Naive thymus-derived CD4-positive, alpha-beta T cell (primary cell): ENCODE results near the gene DCDC2B. TPM values are rescaled to one million over a fixed set of nuclear protein-coding genes. Genes with fewer than 3 reads are reported as not detected.

ENCODE experiments used
- ATAC-seq: fragments of 150-1000 bp; cut with Tn5 transposase; 2 replicates; pipeline ENCODE4 v1.10.0; 2021; ENCODE audit warnings: mild to moderate bottlenecking, moderate library complexity
- CTCF ChIA-PET: fragments of 350-600 bp; sonication (Branson Sonifier 250); formaldehyde crosslinking; loops from one replicate; lab custom pipeline; 2021; ENCODE audit warnings: antibody characterized with exemption; lab: Charles Lee
- POLR2A ChIA-PET: fragments of 350-600 bp; sonication (Branson Sonifier 250); formaldehyde crosslinking; loops from one replicate; lab custom pipeline; 2021; ENCODE audit warnings: antibody characterized with exemption, inconsistent platforms; lab: Charles Lee
- DNase-seq, 9 donors: peaks; one replicate each; pipeline versions ENCODE4 v3.0.0 to v3.0.0-alpha.2; 2020 to 2022; ENCODE audit warnings: mixed read lengths in 1 of 9
- H3K27ac ChIP-seq: one replicate; pipeline ENCODE4 v1.7.0; 2013; ENCODE audit warnings: mild to moderate bottlenecking, low read depth, low read length, moderate library complexity
- H3K27me3 ChIP-seq, 2 donors: one replicate each; pipeline ENCODE4 v1.7.0; 2013; ENCODE audit warnings: low read length in 2 of 2, mild to moderate bottlenecking in 2 of 2, moderate library complexity in 2 of 2; ENCODE audit not compliant: control insufficient read depth in 2 of 2, insufficient read depth in 2 of 2
- H3K36me3 ChIP-seq, 3 experiments: 1 replicate in 2 of 3; 2 replicates in 1 of 3; pipeline ENCODE4 v1.7.0; 2013; ENCODE audit warnings: low read length in 3 of 3, mild to moderate bottlenecking in 3 of 3, moderate library complexity in 1 of 3; ENCODE audit not compliant: insufficient read depth in 3 of 3, control insufficient read depth in 2 of 3
- H3K4me1 ChIP-seq, 2 donors: one replicate each; pipeline ENCODE4 v1.7.0; 2013; ENCODE audit warnings: low read length in 2 of 2, mild to moderate bottlenecking in 2 of 2, moderate library complexity in 1 of 2; ENCODE audit not compliant: control insufficient read depth in 2 of 2, insufficient read depth in 2 of 2
- H3K4me3 ChIP-seq: 2 replicates; pipeline ENCODE4 v1.7.0; 2013; ENCODE audit warnings: mild to moderate bottlenecking, low read length
- H3K9me3 ChIP-seq, 3 experiments: 1 replicate in 2 of 3; 2 replicates in 1 of 3; pipeline ENCODE4 v1.7.0; 2013; ENCODE audit warnings: low read length in 3 of 3; ENCODE audit not compliant: control insufficient read depth in 2 of 3
- H3K27ac Mint-ChIP-seq, 9 donors: one replicate each; pipeline ENCODE4 v1.8.0; 2020 to 2022; ENCODE audit warnings: mixed read lengths in 9 of 9, mild to moderate bottlenecking in 8 of 9, moderate library complexity in 5 of 9, inconsistent platforms in 2 of 9
- H3K27me3 Mint-ChIP-seq, 5 donors: one replicate each; pipeline ENCODE4 v1.8.0; 2021 to 2022; ENCODE audit warnings: mixed read lengths in 5 of 5, mild to moderate bottlenecking in 1 of 5
- H3K36me3 Mint-ChIP-seq, 5 donors: one replicate each; pipeline ENCODE4 v1.8.0; 2020 to 2022; ENCODE audit warnings: mixed read lengths in 5 of 5, mild to moderate bottlenecking in 3 of 5, inconsistent platforms in 1 of 5
- H3K4me1 Mint-ChIP-seq, 7 donors: one replicate each; pipeline ENCODE4 v1.8.0; 2020 to 2022; ENCODE audit warnings: mixed read lengths in 7 of 7, mild to moderate bottlenecking in 3 of 7, inconsistent platforms in 1 of 7
- H3K4me3 Mint-ChIP-seq, 10 donors: one replicate each; pipeline ENCODE4 v1.8.0; 2020 to 2022; ENCODE audit warnings: mild to moderate bottlenecking in 10 of 10, mixed read lengths in 10 of 10, moderate library complexity in 6 of 10, inconsistent platforms in 2 of 10
- H3K9me3 Mint-ChIP-seq, 11 donors: one replicate each; pipeline ENCODE4 v1.8.0; 2020 to 2022; ENCODE audit warnings: mixed read lengths in 11 of 11, mild to moderate bottlenecking in 4 of 11, inconsistent platforms in 1 of 11, moderate library complexity in 1 of 11
- intact Hi-C, 2 donors: fragments of 100-400 bp; cut with micrococcal nuclease; formaldehyde crosslinking; loops; one replicate each; pipeline ENCODE4 v1.15.1; 2023
- polyA plus RNA-seq, 2 donors: library from polyadenylated mRNA; unstranded; fragments of 300-500 nt; fragmentation: Illumina TruSeq; gene quantifications; one replicate each; pipeline ENCODE4 v1.2.3, GENCODE V29; 2021
- total RNA-seq, 6 experiments: library from RNA in 5 of 6; stranded (reverse) in 5 of 6; gene quantifications; 1 replicate in 5 of 6; 2 replicates in 1 of 6; pipeline ENCODE4 v1.2.3 and lab custom pipeline; 2021 to 2026

Gene DCDC2B
- total and polyA plus RNA-seq, 7 experiments from 2014 or later, result 0.25 TPM; not detected in 6

DNA sequence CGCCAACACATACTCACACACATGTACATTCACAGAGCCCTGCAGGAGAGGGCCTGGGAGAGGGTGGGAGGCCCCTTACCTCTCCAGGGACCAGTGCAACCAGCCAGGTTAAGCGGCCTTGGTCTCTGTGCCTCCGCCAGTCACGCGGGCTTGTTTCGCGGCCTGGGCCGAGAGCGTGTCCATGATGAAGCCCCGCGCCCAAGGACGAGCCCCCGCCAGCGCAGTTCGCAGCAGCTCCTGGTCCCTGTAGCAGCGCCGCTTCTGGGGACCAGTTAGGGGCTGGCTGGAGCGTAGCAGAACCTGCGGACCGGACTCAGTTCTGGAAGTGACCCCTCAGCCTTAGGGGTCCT is 30.9 kb downstream of the DCDC2B start:
- no peaks in the 10 kb centered on the region for H3K9me3 Mint-ChIP-seq
- intact Hi-C loops, result loop anchor here (1.0 to 2.0 kb wide), 8 partner anchors 12 to 133 kb away; partner anchors contain the start of genes EIF3I (in 1 of the 2), HDAC1 (in 1 of the 2), LCK (in 1 of the 2) and TMEM234 (in 1 of the 2)
- Histone ChIP-seq H3K27ac (peak overlapping the region; percentile 68), H3K27me3 (no peaks in the 10 kb centered on the region), H3K9me3 (no peaks in the 10 kb centered on the region), H3K36me3 (peaks cover 0 to 6% (median 0%) of the 10 kb centered on the region in 3 experiments), H3K4me1 (peaks cover 8 to 16% of the 10 kb centered on the region in 2 donors), H3K4me3 (peak overlapping the region; percentile 94)
- no peaks in the 10 kb centered on the region for H3K27me3 Mint-ChIP-seq
- ChIA-PET POLR2A (interaction anchor here (0.7 to 28.2 kb wide), 18 partner anchors 8 to 155 kb away, joined by 3 to 738 read pairs (median 6); partner anchors contain the start of genes BSDC1, CCDC28B, HDAC1 and LCK), CTCF (interaction anchor here (1.0 to 4.1 kb wide), 15 partner anchors 10 to 145 kb away, joined by 3 to 38 read pairs (median 7); partner anchors contain the start of genes HDAC1 and LCK)
- peak overlapping the region in 3 of 9 donors; percentile 52 to 82 (median 79) for H3K27ac Mint-ChIP-seq
- DNase-seq, result no peak
- peak overlapping the region; percentile 87 to 93 (median 91) for H3K4me3 Mint-ChIP-seq
- H3K36me3 Mint-ChIP-seq, result no peaks in the 10 kb centered on the region
- no peak for ATAC-seq
- peaks cover 6 to 31% (median 21%) of the 10 kb centered on the region in 7 donors for H3K4me1 Mint-ChIP-seq

DNA sequence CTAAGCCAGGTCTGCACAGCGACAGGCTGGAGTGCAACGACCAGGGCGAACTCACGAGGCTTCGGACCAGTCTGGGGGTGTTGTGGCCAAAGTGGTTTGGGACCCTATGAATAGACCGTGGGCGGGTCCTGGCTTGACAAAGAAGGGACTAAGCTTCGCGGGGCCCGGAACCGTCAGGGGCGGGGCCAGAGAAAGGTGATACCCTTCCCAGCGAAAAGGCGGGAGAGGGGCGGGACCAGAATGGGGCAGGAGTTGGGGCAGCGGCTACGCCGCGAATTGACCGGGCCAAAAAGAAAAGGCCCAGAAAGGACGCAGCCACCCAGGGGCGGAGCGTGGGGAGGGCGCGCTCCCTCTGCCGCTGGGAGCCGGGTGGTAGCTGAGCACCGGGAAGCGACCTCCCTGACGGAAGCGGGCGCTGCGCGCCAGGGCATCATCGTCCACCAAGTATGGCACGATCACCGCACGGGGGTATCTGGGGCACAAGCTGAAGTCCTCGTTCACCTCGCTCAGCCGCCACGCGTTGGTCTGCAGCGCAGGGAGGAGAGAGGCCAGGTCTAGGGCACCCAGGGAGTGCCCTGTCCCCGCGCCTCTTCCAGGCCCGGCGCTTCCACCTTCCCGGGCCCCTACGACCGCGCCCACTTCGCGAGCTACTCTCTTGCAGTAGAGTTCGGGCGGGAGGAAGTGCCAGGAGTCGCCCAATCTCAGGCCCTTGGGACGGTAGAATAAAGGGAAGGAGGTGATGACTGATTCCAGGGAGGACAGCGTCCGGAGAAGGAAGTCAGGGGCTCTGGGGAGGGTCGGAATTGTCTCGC is 31.5 kb downstream of the DCDC2B start:
- ATAC-seq, result peak; percentile 78

DNA sequence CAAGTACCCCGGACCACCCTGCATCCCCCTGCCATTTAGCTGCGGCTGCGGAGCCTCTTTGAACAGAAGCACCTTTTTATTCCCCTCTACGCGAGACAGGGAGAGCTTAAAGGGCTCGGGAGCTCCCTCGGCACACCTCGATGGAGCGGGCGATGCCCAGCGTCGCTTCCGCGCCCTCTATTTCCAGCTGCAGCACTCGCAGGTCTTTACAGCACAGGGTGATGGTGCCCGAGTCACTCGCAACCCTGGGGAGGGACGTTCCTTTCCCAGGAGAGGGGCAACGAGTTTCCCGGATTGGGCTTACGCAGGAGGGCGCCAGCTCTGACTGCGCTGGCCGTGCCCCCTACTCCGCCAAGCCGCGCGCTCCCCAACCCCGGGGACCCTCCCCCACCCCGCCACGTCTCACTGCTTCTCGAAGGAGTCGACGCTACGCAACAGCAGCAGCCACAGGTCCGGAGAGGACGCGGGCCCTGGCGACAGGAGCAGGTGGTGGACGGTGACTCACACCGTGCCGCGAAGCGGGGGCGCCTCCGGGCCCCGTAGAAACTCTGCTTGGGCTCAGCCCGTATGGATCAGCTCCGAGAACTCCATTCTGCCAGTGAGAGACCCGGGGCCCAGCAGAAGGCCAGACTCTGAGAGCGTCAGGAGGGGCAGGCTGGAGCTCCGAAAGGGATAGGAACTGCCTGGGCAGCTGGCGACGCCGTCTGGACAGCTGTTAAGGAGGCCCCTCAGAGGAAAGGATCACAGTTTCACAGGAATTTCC is 32.3 kb downstream of the DCDC2B start:
- peak overlapping the region; percentile 87 to 93 (median 91) for H3K4me3 Mint-ChIP-seq
- H3K36me3 Mint-ChIP-seq, result no peaks in the 10 kb centered on the region
- peaks cover 8 to 21% of the 10 kb centered on the region in 2 donors for H3K4me1 ChIP-seq
- H3K4me3 ChIP-seq, result peak overlapping the region; percentile 94
- H3K27me3 Mint-ChIP-seq, result no peaks in the 10 kb centered on the region
- H3K36me3 ChIP-seq, result peaks cover 0 to 6% (median 0%) of the 10 kb centered on the region in 3 experiments
- H3K27me3 ChIP-seq, result no peaks in the 10 kb centered on the region
- no peaks in the 10 kb centered on the region for H3K9me3 Mint-ChIP-seq
- no peaks in the 10 kb centered on the region for H3K9me3 ChIP-seq
- POLR2A ChIA-PET, result interaction anchor here (0.7 to 28.2 kb wide), 19 partner anchors 10 to 153 kb away, joined by 3 to 738 read pairs (median 5); partner anchors contain the start of genes BSDC1, CCDC28B, HDAC1 and KPNA6
- H3K4me1 Mint-ChIP-seq, result peaks cover 7 to 38% (median 24%) of the 10 kb centered on the region in 7 donors
- peak; percentile 74 for ATAC-seq
- H3K27ac ChIP-seq, result peak overlapping the region; percentile 68
- intact Hi-C loops, result loop anchor here in 1 of 2 donors (1.0 to 2.0 kb wide), 2 partner anchors 14 to 32 kb away; no protein-coding TSS in a partner anchor
- CTCF ChIA-PET, result interaction anchor here (0.8 to 4.1 kb wide), 24 partner anchors 9 to 143 kb away, joined by 3 to 38 read pairs (median 6); partner anchors contain the start of genes HDAC1, LCK and MARCKSL1
- DNase-seq, result peak in 8 of 9 donors; percentile 22 to 55 (median 43)
- H3K27ac Mint-ChIP-seq, result peak overlapping the region in 8 of 9 donors; percentile 40 to 92 (median 83)

More for the DNA sequence above, 31.5 kb downstream of the DCDC2B start:
- DNase-seq, result peak in 7 of 9 donors; percentile 33 to 73 (median 57)
- no peaks in the 10 kb centered on the region for H3K27me3 ChIP-seq
- peaks cover 8 to 17% of the 10 kb centered on the region in 2 donors for H3K4me1 ChIP-seq
- POLR2A ChIA-PET, result interaction anchor here (0.7 to 28.2 kb wide), 20 partner anchors 9 to 154 kb away, joined by 3 to 738 read pairs (median 4); partner anchors contain the start of genes BSDC1, CCDC28B, HDAC1 and KPNA6
- H3K36me3 ChIP-seq, result peaks cover 0 to 6% (median 0%) of the 10 kb centered on the region in 3 experiments
- H3K9me3 ChIP-seq, result no peaks in the 10 kb centered on the region
- peak overlapping the region; percentile 68 for H3K27ac ChIP-seq
- Mint-ChIP-seq H3K4me3 (peak overlapping the region; percentile 87 to 93 (median 91)), H3K27me3 (no peaks in the 10 kb centered on the region), H3K4me1 (peaks cover 6 to 31% (median 22%) of the 10 kb centered on the region in 7 donors), H3K36me3 (no peaks in the 10 kb centered on the region), H3K9me3 (no peaks in the 10 kb centered on the region), H3K27ac (peak overlapping the region in 8 of 9 donors; percentile 40 to 92 (median 83))
- intact Hi-C loops, result loop anchor here (1.0 to 2.0 kb wide), 8 partner anchors 11 to 132 kb away; partner anchors contain the start of genes EIF3I (in 1 of the 2), HDAC1 (in 1 of the 2), LCK (in 1 of the 2) and TMEM234 (in 1 of the 2)
- peak overlapping the region; percentile 94 for H3K4me3 ChIP-seq
- CTCF ChIA-PET, result interaction anchor here (0.8 to 4.1 kb wide), 24 partner anchors 9 to 144 kb away, joined by 3 to 38 read pairs (median 6); partner anchors contain the start of genes HDAC1, LCK and MARCKSL1

DNA sequence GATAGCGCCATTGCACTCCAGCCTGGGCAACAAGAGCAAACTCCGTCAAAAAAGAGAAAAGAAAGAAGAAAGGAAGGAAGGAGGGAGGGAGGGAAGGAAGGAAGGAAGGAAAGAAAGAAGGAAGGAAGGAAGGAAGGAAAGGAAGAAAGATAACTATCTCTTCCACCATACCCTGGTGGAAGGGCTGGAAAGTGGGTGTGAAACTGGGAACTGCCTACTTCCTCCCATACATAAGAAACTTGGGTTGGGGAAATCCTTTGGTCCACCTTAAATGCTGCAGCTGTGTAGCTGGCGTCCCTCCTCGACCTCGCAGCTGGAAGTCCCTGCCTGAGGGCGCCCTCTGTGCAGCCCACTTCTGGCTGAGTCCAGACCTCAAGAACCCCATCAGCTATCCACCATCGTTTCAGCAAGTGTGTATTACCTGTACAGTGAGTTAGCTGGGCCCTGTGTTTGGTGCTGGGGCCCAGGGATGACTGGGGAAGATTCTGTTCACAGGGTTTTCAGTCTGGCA is 33.5 kb downstream of the DCDC2B start:
- H3K27me3 ChIP-seq, result no peaks in the 10 kb centered on the region
- ChIA-PET CTCF (interaction anchor here (0.6 to 3.0 kb wide), 4 partner anchors 12 to 93 kb away, joined by 3 to 13 read pairs (median 6); partner anchors contain the start of gene MARCKSL1), POLR2A (interaction anchor here (0.6 to 28.2 kb wide), 10 partner anchors 14 to 140 kb away, joined by 3 to 738 read pairs (median 10); partner anchors contain the start of genes HDAC1, LCK, MARCKSL1 and TXLNA)
- H3K36me3 Mint-ChIP-seq, result no peaks in the 10 kb centered on the region
- H3K27ac ChIP-seq, result no peak overlapping the region
- peak overlapping the region in 9 of 10 donors; percentile 3 to 93 (median 91) for H3K4me3 Mint-ChIP-seq
- peaks cover 0 to 6% (median 0%) of the 10 kb centered on the region in 3 experiments for H3K36me3 ChIP-seq
- no peaks in the 10 kb centered on the region for H3K27me3 Mint-ChIP-seq
- H3K4me1 Mint-ChIP-seq, result peaks cover 15 to 51% (median 35%) of the 10 kb centered on the region in 7 donors
- no peak for DNase-seq
- H3K27ac Mint-ChIP-seq, result peak overlapping the region; percentile 18 to 89 (median 79)
- H3K4me1 ChIP-seq, result peaks cover 11 to 33% of the 10 kb centered on the region in 2 donors
- intact Hi-C loops, result no loop called here
- H3K4me3 ChIP-seq, result no peak overlapping the region
- ATAC-seq, result no peak
- no peaks in the 10 kb centered on the region for H3K9me3 Mint-ChIP-seq
- no peaks in the 10 kb centered on the region for H3K9me3 ChIP-seq

DNA sequence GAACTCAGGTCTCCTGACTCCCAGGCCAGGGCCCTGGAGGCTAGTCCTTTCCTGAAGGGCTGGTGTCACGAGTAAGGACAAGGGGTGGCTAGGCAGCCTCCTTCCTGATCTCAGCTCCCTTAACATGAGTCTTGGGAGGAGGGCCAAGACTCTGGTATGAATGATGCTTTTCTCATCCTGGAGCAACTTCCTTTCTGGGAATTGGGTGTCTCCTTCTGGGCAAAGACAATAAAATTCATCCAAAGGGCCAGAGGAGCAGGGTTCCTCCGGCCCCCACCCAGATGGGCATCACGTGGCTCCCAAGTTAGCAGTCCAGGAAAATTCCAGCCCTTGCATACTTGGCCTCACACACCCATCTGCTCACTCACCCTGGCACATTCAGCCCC is 38.0 kb downstream of the DCDC2B start, which contains the start of gene FAM167B:
Gene FAM167B, plus strand, starts transcription at position 335 of the 386 bp plus-strand sequence. CDS start 200 bp downstream, outside the sequence.
- peaks cover 0 to 2% (median 0%) of the 10 kb centered on the region in 5 donors for H3K27me3 Mint-ChIP-seq
- DNase-seq, result no peak
- H3K27ac ChIP-seq, result peak within 1 kb of the TSS; percentile 91

More for the DNA sequence above, 38.0 kb downstream of the DCDC2B start, which contains the start of gene FAM167B:
- no peak for ATAC-seq
- ChIA-PET POLR2A (interaction anchor here (0.7 to 28.2 kb wide), 6 partner anchors 13 to 98 kb away, joined by 3 to 738 read pairs (median 58); partner anchors contain the start of genes HDAC1 and LCK), CTCF (interaction anchor here (0.6 to 4.6 kb wide), 5 partner anchors 19 to 70 kb away, joined by 3 to 32 read pairs (median 4); no protein-coding TSS in a partner anchor)
- peak within 1 kb of the TSS; percentile 52 for H3K4me3 ChIP-seq
- intact Hi-C loops, result no loop called here
- peaks cover 37 to 60% of the 10 kb centered on the region in 2 donors for H3K4me1 ChIP-seq
- H3K27ac Mint-ChIP-seq, result peak within 1 kb of the TSS; percentile 87 to 100 (median 97)
- peak within 1 kb of the TSS; percentile 66 to 100 (median 92) for H3K4me3 Mint-ChIP-seq
- peaks cover 0 to 2% (median 0%) of the 10 kb centered on the region in 11 donors for H3K9me3 Mint-ChIP-seq
- H3K4me1 Mint-ChIP-seq, result peaks cover 38 to 64% (median 56%) of the 10 kb centered on the region in 7 donors
- no peaks in the 10 kb centered on the region for H3K9me3 ChIP-seq
- peaks cover 0 to 9% (median 0%) of the 10 kb centered on the region in 3 experiments for H3K36me3 ChIP-seq
- H3K36me3 Mint-ChIP-seq, result peaks cover 4 to 10% (median 6%) of the 10 kb centered on the region in 5 donors
- no peaks in the 10 kb centered on the region for H3K27me3 ChIP-seq
